NCI-H748 treated with DMSO at 0.1 percent for 48 hours (cell line): ENCODE results near the gene GAS6.
"Not testable (repeated sequence)": the region's sequence is repeated elsewhere in the genome, so short reads cannot be mapped to it uniquely, and the experiment has no call there.

Experiments used
- DNase-seq: peaks from one replicate; lab custom pipeline; 2025; lab: John Stamatoyannopoulos, UW

Gene GAS6

DNA sequence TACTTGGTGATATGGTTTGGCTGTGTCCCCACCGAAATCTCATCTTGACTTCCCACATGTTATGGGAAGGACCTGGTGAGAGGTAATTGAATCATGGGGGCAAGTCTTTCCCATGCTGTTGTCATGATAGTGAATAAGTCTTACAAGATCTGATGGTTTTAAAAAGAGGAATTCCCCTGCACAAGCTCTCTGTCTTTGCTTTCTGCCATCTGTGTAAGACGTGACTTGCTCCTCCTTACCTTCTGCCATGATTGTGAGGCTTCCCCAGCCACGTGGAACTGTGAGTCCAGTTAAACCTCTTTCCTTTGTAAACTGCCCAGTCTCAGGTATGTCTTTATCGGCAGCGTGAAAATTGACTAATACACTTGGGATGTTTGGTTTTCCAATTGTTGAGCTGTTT lies 4.0 kb upstream of the GAS6 start:
- DNase-seq = not testable (repeated sequence)

DNA sequence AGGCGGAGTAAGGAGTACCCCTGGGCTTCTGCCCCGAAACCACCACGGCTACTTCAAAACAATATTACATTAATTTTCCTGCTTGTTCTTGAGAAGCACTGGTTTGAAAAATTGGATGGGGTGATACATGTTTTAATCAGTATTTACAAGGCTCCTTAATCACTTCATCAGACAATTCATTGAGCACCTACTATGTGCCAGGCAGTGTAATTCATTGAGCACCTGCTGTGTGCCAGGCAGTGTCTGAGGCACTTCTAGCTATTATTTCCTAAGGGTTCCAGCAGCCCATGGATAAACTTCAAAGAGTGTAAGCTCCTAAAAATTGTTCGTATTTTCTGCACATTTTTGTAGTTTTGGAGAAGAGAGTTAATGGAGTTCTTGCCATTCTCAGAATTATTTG lies 1.6 kb upstream of the GAS6 start:
- DNase-seq = no peak

- no peak for DNase-seq
These were observed 506 bp upstream of the GAS6 start for GRCh38 chr13:113864273-113864890.

GRCh38 chr13:113862931-113863523 lies 849 bp downstream of the GAS6 start:
- no peak for DNase-seq

- DNase-seq = no peak
These were observed 1.5 kb downstream of the GAS6 start for GRCh38 chr13:113862191-113862930.

DNA sequence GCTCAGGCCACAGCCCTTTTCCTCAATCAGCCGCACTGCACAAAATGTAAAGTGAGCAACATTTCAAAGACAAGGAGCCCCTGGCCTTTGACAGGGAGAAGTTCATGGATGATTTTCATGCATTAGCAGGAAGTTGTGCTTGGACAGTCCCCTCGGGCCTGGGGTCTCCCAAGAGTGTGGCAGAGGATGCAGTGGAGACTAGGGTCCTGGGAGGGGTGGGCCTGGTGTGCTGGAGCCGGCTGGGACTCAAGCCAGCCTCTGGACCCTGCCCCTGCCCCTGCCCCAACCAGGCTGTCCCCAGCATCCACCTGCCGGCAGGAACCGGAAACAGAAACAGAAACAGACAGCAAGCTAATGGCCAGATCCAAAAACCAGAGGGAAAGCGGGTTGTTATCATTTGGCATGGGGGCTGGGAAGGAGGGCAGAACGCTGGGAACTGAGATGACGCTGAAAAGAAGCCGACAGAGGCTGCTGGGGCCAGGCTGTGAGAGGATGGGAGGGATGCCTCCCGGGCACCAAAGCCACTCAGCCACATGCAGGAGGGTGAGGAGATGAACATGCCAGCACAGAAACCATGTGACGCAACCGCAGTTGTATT lies 2.3 kb downstream of the GAS6 start:
- no peak for DNase-seq

- DNase-seq = no peak
These were observed 3.0 kb downstream of the GAS6 start for GRCh38 chr13:113860665-113861432.

GRCh38 chr13:113860051-113860664 lies 3.7 kb downstream of the GAS6 start:
- no peak for DNase-seq

GRCh38 chr13:113859311-113860050 lies 4.4 kb downstream of the GAS6 start:
- DNase-seq = no peak

GRCh38 chr13:113857531-113858195 lies 6.2 kb downstream of the GAS6 start:
- no peak for DNase-seq

GRCh38 chr13:113856716-113857065 lies 7.2 kb downstream of the GAS6 start:
- no peak for DNase-seq

GRCh38 chr13:113855931-113856715 lies 7.8 kb downstream of the GAS6 start:
- no peak for DNase-seq

- no peak for DNase-seq
These were observed 8.6 kb downstream of the GAS6 start for GRCh38 chr13:113855012-113855921.

- no peak for DNase-seq
These were observed 9.5 kb downstream of the GAS6 start for GRCh38 chr13:113854238-113855011.

GRCh38 chr13:113853518-113854237 lies 10.2 kb downstream of the GAS6 start:
- no peak for DNase-seq

DNA sequence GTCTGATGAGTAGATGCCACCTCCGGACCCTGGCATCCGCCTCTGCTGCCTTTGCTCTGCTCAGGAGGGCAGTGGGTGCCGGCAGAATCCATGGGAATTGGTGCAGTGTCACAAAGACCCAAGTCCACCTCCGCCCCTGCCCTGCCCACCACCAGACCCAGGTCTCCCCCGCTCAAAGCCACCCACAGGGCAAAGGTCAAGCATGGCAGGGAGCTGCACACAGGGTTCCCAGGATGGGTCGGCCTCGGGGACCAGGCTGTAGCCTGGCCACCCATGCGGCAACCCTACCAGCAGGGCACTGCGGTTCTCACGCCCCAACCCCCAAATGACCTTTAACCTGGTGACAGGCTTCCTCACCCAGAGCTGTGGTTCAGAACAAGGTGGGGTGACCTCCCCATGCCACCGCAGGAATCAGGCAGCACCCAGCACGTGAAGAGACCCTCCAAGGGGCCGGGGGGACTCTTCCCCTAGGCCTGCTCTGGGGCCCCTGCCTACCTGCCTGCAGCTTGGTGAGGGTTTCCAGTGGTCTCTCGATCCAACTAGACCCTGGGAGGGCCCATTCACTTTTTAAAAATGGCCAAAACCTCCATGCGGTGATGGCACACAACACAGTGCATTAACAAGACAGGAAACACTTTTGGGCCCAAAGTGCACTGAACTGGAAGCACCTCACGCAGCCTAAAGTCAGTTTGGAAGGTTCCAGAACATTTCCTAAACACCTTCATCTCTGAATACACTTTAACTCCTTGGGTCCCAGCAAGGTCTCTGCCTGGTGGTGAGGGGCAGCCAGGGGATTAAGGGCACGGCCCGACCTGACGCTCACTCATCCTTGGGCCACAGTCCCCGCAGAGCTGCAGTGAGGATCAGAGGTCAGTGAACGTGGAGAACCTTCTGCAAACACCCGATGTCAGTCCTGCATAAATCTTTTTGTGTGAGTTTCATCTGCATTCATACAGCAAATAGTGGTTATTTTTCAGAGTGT lies 11.0 kb downstream of the GAS6 start:
- no peak for DNase-seq
